Measurements from ENCODE around the gene FSTL5. TPM values are rescaled to one million over a fixed set of nuclear protein-coding genes. Genes with fewer than 3 reads are reported as not detected.

FSTL5 gene
- total RNA-seq, 1 experiment from 2014 or later, result not detected

GRCh38 chr4:161546902-161547301 lies 616.9 kb downstream of the FSTL5 start:
- CTCF ChIA-PET, result interaction anchor here (1.1 kb wide), 2 partner anchors 35 to 405 kb away, joined by 3 read pairs; no protein-coding TSS in a partner anchor

More at GRCh38 chr4:161546902-161547301, 616.9 kb downstream of the FSTL5 start:
- ATAC-seq (no peak), DNase-seq (ENCODE audit: low read depth, low spot score) (no peak)
- ChIA-PET RAD21 (ENCODE audit: low non-redundant PET in 1 of 2, low total read pairs in 2 of 2, uncharacterized antibody in 2 of 2, unreplicated experiment in 2 of 2) (no interaction called here), POLR2A (no interaction called here)
- intact Hi-C loops (cut with micrococcal nuclease), result no loop called here
- Histone ChIP-seq H4K20me1 (ENCODE audit: insufficient read depth) (no peaks in the 10 kb centered on the region), H3K4me2 (ENCODE audit: low read length) (no peak overlapping the region), H3K9ac (ENCODE audit: low read length) (no peak overlapping the region), H3K79me2 (ENCODE audit: insufficient read depth, low read length) (no peaks in the 10 kb centered on the region), H3K36me3 (ENCODE audit: control insufficient read depth in 1 of 2, insufficient read depth in 2 of 2, low read length in 2 of 2) (no peaks in the 10 kb centered on the region), H2AFZ (ENCODE audit: low read depth, low read length, poor library complexity, severe bottlenecking) (peak overlapping the region; percentile 74), H3K9me2 (ENCODE audit: insufficient read depth) (no peaks in the 10 kb centered on the region), H3K9me3 (ENCODE audit: control insufficient read depth in 1 of 2, insufficient read depth in 1 of 2, low read depth in 1 of 2, low read length in 2 of 2) (no peaks in the 10 kb centered on the region), H3K27me3 (ENCODE audit: insufficient read depth, low read length) (no peaks in the 10 kb centered on the region), H3K27ac (ENCODE audit: low read depth, low read length) (no peak overlapping the region), H3K4me1 (ENCODE audit: control insufficient read depth in 1 of 2, insufficient read depth in 2 of 2, low read length in 2 of 2) (no peaks in the 10 kb centered on the region), H3K4me3 (replicated peaks in 1 of 2; ENCODE audit: low read depth in 1 of 2, low read length in 2 of 2) (no peak overlapping the region)
- BruUV-seq (replicated peaks), result no TSS peak
- no peak for TF ChIP-seq SIN3A (IDR thresholded peaks at IDR 0.05; ENCODE audit: low read depth)
- TF ChIP-seq JUND (IDR thresholded peaks at IDR 0.05), result no peak
- TF ChIP-seq ZNF274 (IDR thresholded peaks at IDR 0.05; ENCODE audit: low read depth, low read length), result no peak
- TF ChIP-seq EGR1 (IDR thresholded peaks at IDR 0.05; ENCODE audit: low read depth), result no peak
- no peak for TF ChIP-seq MAX (IDR thresholded peaks at IDR 0.05)
- no peak for TF ChIP-seq RAD21 (IDR thresholded peaks at IDR 0.05; ENCODE audit: low read depth)
- TF ChIP-seq EZH2 (IDR thresholded peaks at IDR 0.05), result no peak
- no peak for TF ChIP-seq ZBTB33 (IDR thresholded peaks at IDR 0.05; ENCODE audit: extremely low read depth, insufficient replicate concordance, low read length)
- TF ChIP-seq FOSL1 (IDR thresholded peaks at IDR 0.05; ENCODE audit: low read depth), result no peak
